GM12878 (cell line): ENCODE data around the gene CSTF1.

ENCODE experiments used
- ATF7 ChIP-seq: fragments of 450-650 bp; IDR thresholded peaks from 2 replicates; pipeline ENCODE4 v1.6.1; 2016; ENCODE audit warnings: low read depth, mild to moderate bottlenecking
- EED ChIP-seq: sonication (generic); IDR thresholded peaks from 2 replicates; pipeline ENCODE4 v1.6.1; 2016; ENCODE audit warnings: antibody characterized with exemption, low read depth
- EP300 ChIP-seq, 2 experiments: fragments of 150-350 bp in 1 of 2; IDR thresholded peaks; 2 replicates each; pipeline ENCODE4 v1.6.1; 2011 to 2012; ENCODE audit warnings: low read depth in 2 of 2, low read length in 2 of 2, borderline replicate concordance in 1 of 2, improper control_type of control experiment in 1 of 2, inconsistent platforms in 1 of 2; ENCODE audit not compliant: control insufficient read depth in 1 of 2
- EZH2 ChIP-seq: IDR thresholded peaks from 2 replicates; pipeline ENCODE4 v1.6.1; 2012; ENCODE audit warnings: low read depth, mild to moderate bottlenecking, control low read depth, inconsistent platforms, low read length, borderline replicate concordance; ENCODE audit not compliant: control insufficient read depth
- HDAC2 ChIP-seq: fragments of 200-600 bp; sonication (generic); IDR thresholded peaks from 2 replicates; pipeline ENCODE4 v1.6.1; 2017
- POLR2A ChIP-seq: IDR thresholded peaks from 2 replicates; pipeline ENCODE4 v1.6.1; 2011; ENCODE audit warnings: low read depth, mild to moderate bottlenecking, low read length
- POU2F2 ChIP-seq: IDR thresholded peaks from 3 replicates; pipeline ENCODE4 v1.6.1; 2011; ENCODE audit warnings: low read depth, mild to moderate bottlenecking, low read length, borderline replicate concordance
- ZNF384 ChIP-seq: IDR thresholded peaks from 2 replicates; pipeline ENCODE4 v1.6.1; 2012; ENCODE audit warnings: low read depth, mild to moderate bottlenecking, low read length, improper control_type of control experiment, borderline replicate concordance
- TF ChIP-seq, protein P1 (sequence below): fragments of 450-650 bp; IDR thresholded peaks from 2 replicates; pipeline ENCODE4 v1.6.1; 2018; ENCODE audit warnings: borderline replicate concordance, mild to moderate bottlenecking; ENCODE audit not compliant: partially characterized antibody

- no peak for TF ChIP-seq ATF7
- TF ChIP-seq EZH2 = no peak
- TF ChIP-seq EP300 (IDR thresholded peaks at IDR 0.05; ENCODE audit: borderline replicate concordance in 1 of 2, control insufficient read depth in 1 of 2, low read depth in 2 of 2, low read length in 2 of 2) = no peak
- no peak for TF ChIP-seq HDAC2
- TF ChIP-seq POU2F2 = no peak
- no peak for TF ChIP-seq EED
- TF ChIP-seq, protein P1, sequence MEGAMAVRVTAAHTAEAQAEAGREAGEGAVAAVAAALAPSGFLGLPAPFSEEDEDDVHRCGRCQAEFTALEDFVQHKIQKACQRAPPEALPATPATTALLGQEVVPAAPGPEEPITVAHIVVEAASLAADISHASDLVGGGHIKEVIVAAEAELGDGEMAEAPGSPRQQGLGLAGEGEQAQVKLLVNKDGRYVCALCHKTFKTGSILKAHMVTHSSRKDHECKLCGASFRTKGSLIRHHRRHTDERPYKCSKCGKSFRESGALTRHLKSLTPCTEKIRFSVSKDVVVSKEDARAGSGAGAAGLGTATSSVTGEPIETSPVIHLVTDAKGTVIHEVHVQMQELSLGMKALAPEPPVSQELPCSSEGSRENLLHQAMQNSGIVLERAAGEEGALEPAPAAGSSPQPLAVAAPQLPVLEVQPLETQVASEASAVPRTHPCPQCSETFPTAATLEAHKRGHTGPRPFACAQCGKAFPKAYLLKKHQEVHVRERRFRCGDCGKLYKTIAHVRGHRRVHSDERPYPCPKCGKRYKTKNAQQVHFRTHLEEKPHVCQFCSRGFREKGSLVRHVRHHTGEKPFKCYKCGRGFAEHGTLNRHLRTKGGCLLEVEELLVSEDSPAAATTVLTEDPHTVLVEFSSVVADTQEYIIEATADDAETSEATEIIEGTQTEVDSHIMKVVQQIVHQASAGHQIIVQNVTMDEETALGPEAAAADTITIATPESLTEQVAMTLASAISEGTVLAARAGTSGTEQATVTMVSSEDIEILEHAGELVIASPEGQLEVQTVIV = no peak
- no peak for TF ChIP-seq ZNF384
- no peak for TF ChIP-seq POLR2A
Observed at GRCh38 chr20:56342783-56343182, 49.7 kb upstream of the CSTF1 start.
